Measurements from ENCODE around the gene CD79B.

Gene CD79B

DNA sequence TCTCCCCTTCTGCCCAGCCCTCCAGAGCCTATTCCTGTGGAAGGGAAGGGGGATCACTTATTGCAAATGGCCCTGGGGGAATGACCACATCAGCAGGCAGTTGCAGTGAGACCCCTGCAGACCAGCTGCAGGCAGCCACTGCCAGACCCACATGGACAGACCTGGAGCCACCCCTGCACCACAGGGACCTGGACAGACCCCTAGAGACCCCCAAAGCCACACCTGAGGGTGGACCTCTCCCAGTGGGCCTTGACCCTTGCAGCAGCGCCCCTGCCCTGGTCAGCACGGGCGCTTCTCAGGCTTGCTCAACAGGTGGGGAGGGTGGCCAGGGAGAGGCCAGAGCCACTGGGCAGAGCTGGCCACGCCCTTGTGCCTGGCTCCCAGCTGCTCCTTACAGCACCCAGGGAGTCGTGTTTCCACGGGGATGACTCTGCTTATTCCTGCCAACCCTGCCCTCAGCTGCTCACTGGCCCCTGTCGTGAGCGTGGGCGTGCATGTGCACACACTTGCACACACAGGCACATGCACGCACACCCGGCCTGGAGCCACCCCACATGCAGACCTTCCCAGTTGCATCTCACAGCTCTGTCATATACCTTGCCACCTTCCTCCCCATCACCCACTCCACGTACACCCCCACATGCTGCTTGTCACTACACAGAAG, 41.9 kb upstream of the CD79B start:
- DNase-seq (ENCODE audit: low read depth): no peak
- no peak overlapping the region for H3K4me3 ChIP-seq (ENCODE audit: low read depth, low read length)
- no peak for TF ChIP-seq POLR2A (IDR thresholded peaks at IDR 0.05; ENCODE audit: extremely low read depth, insufficient read length)
- no peak for TF ChIP-seq MYC (IDR thresholded peaks at IDR 0.05; ENCODE audit: low read depth, low read length)

DNA sequence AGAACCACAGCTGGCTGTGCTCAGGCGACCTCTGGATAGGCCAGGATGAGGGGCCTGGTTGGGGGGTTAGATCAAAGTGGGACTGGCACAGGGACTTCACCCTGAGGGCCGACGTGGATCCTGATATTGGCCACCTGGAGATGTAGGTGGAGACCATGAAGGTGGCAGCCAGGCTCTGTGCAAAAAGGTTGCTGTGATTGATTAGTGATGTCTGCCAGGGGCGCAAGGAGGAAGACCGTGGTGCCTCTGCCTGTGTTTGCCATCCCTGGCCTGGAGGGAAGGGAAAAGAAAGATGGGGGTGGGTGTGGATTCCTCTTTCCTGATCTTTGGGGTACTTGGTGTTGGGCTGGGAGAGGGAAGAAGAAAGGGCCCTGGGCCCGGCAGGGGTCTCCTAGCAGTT, 41.1 kb upstream of the CD79B start:
- DNase-seq (ENCODE audit: low read depth): no peak
- H3K4me3 ChIP-seq (ENCODE audit: low read depth, low read length): no peak overlapping the region
- TF ChIP-seq, protein P1, sequence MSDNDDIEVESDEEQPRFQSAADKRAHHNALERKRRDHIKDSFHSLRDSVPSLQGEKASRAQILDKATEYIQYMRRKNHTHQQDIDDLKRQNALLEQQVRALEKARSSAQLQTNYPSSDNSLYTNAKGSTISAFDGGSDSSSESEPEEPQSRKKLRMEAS (IDR thresholded peaks at IDR 0.05; ENCODE audit: low read depth, low read length): no peak
- TF ChIP-seq, protein P2, sequence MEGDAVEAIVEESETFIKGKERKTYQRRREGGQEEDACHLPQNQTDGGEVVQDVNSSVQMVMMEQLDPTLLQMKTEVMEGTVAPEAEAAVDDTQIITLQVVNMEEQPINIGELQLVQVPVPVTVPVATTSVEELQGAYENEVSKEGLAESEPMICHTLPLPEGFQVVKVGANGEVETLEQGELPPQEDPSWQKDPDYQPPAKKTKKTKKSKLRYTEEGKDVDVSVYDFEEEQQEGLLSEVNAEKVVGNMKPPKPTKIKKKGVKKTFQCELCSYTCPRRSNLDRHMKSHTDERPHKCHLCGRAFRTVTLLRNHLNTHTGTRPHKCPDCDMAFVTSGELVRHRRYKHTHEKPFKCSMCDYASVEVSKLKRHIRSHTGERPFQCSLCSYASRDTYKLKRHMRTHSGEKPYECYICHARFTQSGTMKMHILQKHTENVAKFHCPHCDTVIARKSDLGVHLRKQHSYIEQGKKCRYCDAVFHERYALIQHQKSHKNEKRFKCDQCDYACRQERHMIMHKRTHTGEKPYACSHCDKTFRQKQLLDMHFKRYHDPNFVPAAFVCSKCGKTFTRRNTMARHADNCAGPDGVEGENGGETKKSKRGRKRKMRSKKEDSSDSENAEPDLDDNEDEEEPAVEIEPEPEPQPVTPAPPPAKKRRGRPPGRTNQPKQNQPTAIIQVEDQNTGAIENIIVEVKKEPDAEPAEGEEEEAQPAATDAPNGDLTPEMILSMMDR (IDR thresholded peaks at IDR 0.05; ENCODE audit: low read depth, low read length): no peak
- TF ChIP-seq MYC (IDR thresholded peaks at IDR 0.05; ENCODE audit: low read depth, low read length) (no peak), POLR2A (IDR thresholded peaks at IDR 0.05; ENCODE audit: extremely low read depth, insufficient read length) (no peak)

DNA sequence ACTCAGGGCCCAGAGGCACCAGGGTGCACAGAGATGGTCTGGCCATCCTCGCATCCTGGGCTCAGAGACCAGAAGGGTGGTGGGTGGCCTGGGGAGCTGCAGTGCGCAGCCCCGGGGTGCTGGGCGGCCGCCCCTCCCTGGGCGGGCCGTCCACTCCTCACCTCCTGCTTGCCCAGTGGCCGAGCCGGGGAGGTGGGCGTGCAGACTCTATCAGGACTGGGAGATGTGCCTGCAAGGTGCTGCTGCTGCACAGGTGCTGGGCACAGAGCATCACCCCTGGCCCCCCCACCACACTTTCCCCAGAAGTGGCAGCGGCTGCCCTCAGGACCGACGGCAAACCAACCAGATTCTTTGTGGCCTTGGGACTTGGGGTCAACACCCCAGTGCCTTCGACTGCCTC, 40.7 kb upstream of the CD79B start, which contains the start of gene SCN4A:
Gene SCN4A, minus strand, starts transcription at position 123 of the 400 bp plus-strand sequence. Its CDS starts 77 bp downstream, at position 46.
- no peak for TF ChIP-seq MYC (IDR thresholded peaks at IDR 0.05; ENCODE audit: low read depth, low read length)
- TF ChIP-seq, protein P1 (IDR thresholded peaks at IDR 0.05; ENCODE audit: low read depth, low read length): no peak
- TF ChIP-seq POLR2A (IDR thresholded peaks at IDR 0.05; ENCODE audit: extremely low read depth, insufficient read length): no peak
- TF ChIP-seq, protein P2 (IDR thresholded peaks at IDR 0.05; ENCODE audit: low read depth, low read length): no peak
- DNase-seq (ENCODE audit: low read depth): no peak
- no peak within 1 kb of the TSS for H3K4me3 ChIP-seq (ENCODE audit: low read depth, low read length)

DNA sequence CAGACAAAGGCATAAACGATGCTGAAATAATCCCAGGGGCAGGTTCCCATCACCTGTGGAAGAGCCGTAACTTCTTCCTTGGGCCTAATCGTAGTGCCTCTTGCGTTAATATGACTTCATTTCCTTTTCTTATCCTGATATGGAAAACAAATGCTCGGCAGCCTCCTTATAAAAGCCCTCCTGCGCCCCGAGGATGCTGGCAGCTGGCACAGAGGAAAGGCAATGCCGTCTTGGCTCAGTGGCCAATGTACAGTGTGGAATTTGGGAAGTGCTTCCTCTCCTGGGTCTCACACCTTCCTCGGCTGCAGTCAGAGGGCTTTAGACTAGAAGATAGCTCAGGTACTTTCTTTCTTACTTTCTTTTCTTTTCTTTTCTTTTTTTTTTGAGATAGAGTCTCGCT, 37.1 kb upstream of the CD79B start:
- no peak overlapping the region for H3K4me3 ChIP-seq (ENCODE audit: low read depth, low read length)
- no peak for DNase-seq (ENCODE audit: low read depth)
- TF ChIP-seq, protein P2 (IDR thresholded peaks at IDR 0.05; ENCODE audit: low read depth, low read length): no peak
- TF ChIP-seq, protein P1 (IDR thresholded peaks at IDR 0.05; ENCODE audit: low read depth, low read length): no peak
- TF ChIP-seq MYC (IDR thresholded peaks at IDR 0.05; ENCODE audit: low read depth, low read length) (no peak), POLR2A (IDR thresholded peaks at IDR 0.05; ENCODE audit: extremely low read depth, insufficient read length) (no peak)

DNA sequence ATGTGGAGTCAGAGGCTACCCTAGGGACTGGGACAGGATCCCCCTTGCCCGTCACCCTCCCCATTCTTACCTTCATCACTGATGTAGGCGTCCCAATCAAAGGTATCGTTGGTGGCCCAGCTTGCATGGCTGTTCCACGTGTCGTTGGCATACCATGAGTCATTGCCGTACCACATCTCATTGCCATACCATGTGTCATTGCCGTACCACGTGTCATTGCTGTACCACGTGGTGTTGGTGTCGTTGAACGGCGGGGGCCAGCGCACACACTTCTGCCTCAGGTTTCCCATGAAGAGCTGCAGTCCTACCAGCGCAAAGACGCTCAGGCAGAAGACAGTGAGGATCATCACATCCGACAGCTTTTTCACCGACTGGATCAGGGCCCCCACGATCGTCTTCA, 35.8 kb upstream of the CD79B start:
- no peak for TF ChIP-seq MYC (IDR thresholded peaks at IDR 0.05; ENCODE audit: low read depth, low read length)
- TF ChIP-seq, protein P1 (IDR thresholded peaks at IDR 0.05; ENCODE audit: low read depth, low read length): peak; percentile 66; the same call in 1 of the 2 replicates
- H3K4me3 ChIP-seq (ENCODE audit: low read depth, low read length): no peak overlapping the region
- DNase-seq (ENCODE audit: low read depth): no peak

DNA sequence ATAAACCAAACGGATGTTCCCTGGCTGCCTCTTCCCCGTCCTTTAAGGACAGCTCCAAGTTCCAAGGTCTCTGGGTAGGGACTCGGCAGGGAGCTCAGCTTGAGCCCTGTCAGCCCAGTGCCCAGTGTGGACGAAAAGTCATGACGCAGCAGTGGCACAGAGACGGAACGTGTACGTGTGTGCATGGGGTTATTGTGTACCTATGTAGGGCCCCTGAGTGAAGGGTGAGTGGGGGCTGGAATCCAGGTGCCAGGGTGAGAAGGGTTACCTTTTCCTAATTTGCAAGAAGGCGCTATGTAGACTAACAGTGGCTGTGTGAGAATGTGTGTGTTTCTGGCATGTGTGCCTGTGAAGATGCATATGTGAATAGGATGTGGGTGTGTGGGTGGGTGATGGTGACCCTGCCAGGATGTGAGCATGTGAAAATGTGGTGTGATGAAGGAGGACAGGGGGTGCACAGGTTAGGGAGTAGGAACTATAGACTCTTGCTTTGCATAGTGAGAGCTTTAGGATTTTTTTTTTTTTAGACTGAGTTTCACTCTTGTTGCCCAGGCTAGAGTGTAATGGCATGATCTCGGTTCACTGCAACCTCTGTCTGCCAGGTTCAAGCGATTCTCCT, 34.6 kb upstream of the CD79B start:
- H3K4me3 ChIP-seq (ENCODE audit: low read depth, low read length): no peak overlapping the region
- no peak for DNase-seq (ENCODE audit: low read depth)
- TF ChIP-seq, protein P1 (IDR thresholded peaks at IDR 0.05; ENCODE audit: low read depth, low read length): no peak
- TF ChIP-seq POLR2A (IDR thresholded peaks at IDR 0.05; ENCODE audit: extremely low read depth, insufficient read length): no peak
- TF ChIP-seq MYC (IDR thresholded peaks at IDR 0.05; ENCODE audit: low read depth, low read length): no peak
- TF ChIP-seq, protein P2 (IDR thresholded peaks at IDR 0.05; ENCODE audit: low read depth, low read length): no peak

Data from NB4 (cell line).